Naive B cell (primary cell): ENCODE data around the gene CYP3A7. TPM values are rescaled to one million over a fixed set of nuclear protein-coding genes. Genes with fewer than 3 reads are reported as not detected.
"Not testable (repeated sequence)": the region's sequence is repeated elsewhere in the genome, so short reads cannot be mapped to it uniquely, and the experiment has no call there.

Source experiments
- ATAC-seq, 2 donors: fragments of 150-1000 bp; cut with Tn5 transposase; 2 replicates each; pipeline ENCODE4 v1.10.0; 2021; ENCODE audit warnings: low read depth in 2 of 2, mild to moderate bottlenecking in 2 of 2, moderate library complexity in 2 of 2
- DNase-seq: peaks from one replicate; pipeline ENCODE4 v3.0.0; 2022
- H3K27ac Mint-ChIP-seq, 6 donors: one replicate each; pipeline ENCODE4 v1.8.0; 2020 to 2022; ENCODE audit warnings: mild to moderate bottlenecking in 6 of 6, mixed read lengths in 6 of 6, moderate library complexity in 5 of 6, inconsistent platforms in 2 of 6
- H3K27me3 Mint-ChIP-seq, 3 donors: one replicate each; pipeline ENCODE4 v1.8.0; 2021 to 2022; ENCODE audit warnings: mixed read lengths in 3 of 3, mild to moderate bottlenecking in 1 of 3
- H3K36me3 Mint-ChIP-seq, 2 donors: one replicate each; pipeline ENCODE4 v1.8.0; 2020 to 2022; ENCODE audit warnings: mixed read lengths in 2 of 2, inconsistent platforms in 1 of 2, mild to moderate bottlenecking in 1 of 2
- H3K4me1 Mint-ChIP-seq, 3 donors: one replicate each; pipeline ENCODE4 v1.8.0; 2020 to 2022; ENCODE audit warnings: mixed read lengths in 3 of 3, inconsistent platforms in 1 of 3, mild to moderate bottlenecking in 1 of 3, moderate library complexity in 1 of 3
- H3K4me3 Mint-ChIP-seq, 8 donors: one replicate each; pipeline ENCODE4 v1.8.0; 2020 to 2022; ENCODE audit warnings: mild to moderate bottlenecking in 8 of 8, mixed read lengths in 8 of 8, moderate library complexity in 8 of 8, inconsistent platforms in 2 of 8
- H3K9me3 Mint-ChIP-seq, 7 donors: one replicate each; pipeline ENCODE4 v1.8.0; 2020 to 2022; ENCODE audit warnings: mixed read lengths in 7 of 7, mild to moderate bottlenecking in 5 of 7, inconsistent platforms in 2 of 7, moderate library complexity in 1 of 7
- polyA plus RNA-seq, 6 donors: library from polyadenylated mRNA; unstranded; fragments of 300-500 nt; fragmentation: Illumina TruSeq; gene quantifications; one replicate each; pipeline ENCODE4 v1.2.3, GENCODE V29; 2021; ENCODE audit warnings: low read depth in 6 of 6

Gene CYP3A7
- not detected for polyA plus RNA-seq

GRCh38 chr7:99734987-99735386 lies at the start of gene CYP3A7:
Gene CYP3A7, minus strand, starts transcription at chr7:99735196. Its CDS starts 103 bp downstream, at chr7:99735093.
- no peak within 1 kb of the TSS for H3K27ac Mint-ChIP-seq
- DNase-seq (no peak), ATAC-seq (no peak)
- H3K4me1 Mint-ChIP-seq: no peaks in the 10 kb centered on the region
- H3K4me3 Mint-ChIP-seq: no peak within 1 kb of the TSS
- peaks cover 0 to 12% of the 10 kb centered on the region in 2 donors for H3K36me3 Mint-ChIP-seq
- peaks cover 0 to 15% (median 7%) of the 10 kb centered on the region in 3 donors for H3K27me3 Mint-ChIP-seq
- H3K9me3 Mint-ChIP-seq: no peaks in the 10 kb centered on the region

- ATAC-seq (no peak), DNase-seq (no peak)
- Mint-ChIP-seq H3K36me3 (no peaks in the 10 kb centered on the region), H3K9me3 (no peaks in the 10 kb centered on the region), H3K27me3 (peaks cover 53 to 68% (median 61%) of the 10 kb centered on the region in 3 donors), H3K4me3 (peak within 1 kb of the TSS in 1 of 8 donors; percentile 15), H3K4me1 (no peaks in the 10 kb centered on the region), H3K27ac (peak within 1 kb of the TSS in 1 of 6 donors; percentile 8)
These were observed 49.0 kb upstream of the CYP3A7 start, which contains the start of gene CYP3A4 for GRCh38 chr7:99784007-99784406. Gene CYP3A4, minus strand, starts transcription at chr7:99784184. Its CDS starts 103 bp downstream, at chr7:99784081.

- no peaks in the 10 kb centered on the region for H3K4me1 Mint-ChIP-seq
- H3K27me3 Mint-ChIP-seq: peaks cover 55 to 72% (median 55%) of the 10 kb centered on the region in 3 donors
- H3K36me3 Mint-ChIP-seq: no peaks in the 10 kb centered on the region
- peak overlapping the region in 2 of 8 donors; percentile 6 to 7 for H3K4me3 Mint-ChIP-seq
- H3K27ac Mint-ChIP-seq: no peak overlapping the region
- ATAC-seq: no peak
- H3K9me3 Mint-ChIP-seq: no peaks in the 10 kb centered on the region
- DNase-seq: no peak
These were observed 47.3 kb upstream of the CYP3A7 start for GRCh38 chr7:99782012-99782953.

- Mint-ChIP-seq H3K4me1 (no peaks in the 10 kb centered on the region), H3K36me3 (peaks cover 0 to under 1% of the 10 kb centered on the region in 2 donors), H3K27ac (no peak overlapping the region), H3K4me3 (no peak overlapping the region), H3K27me3 (peaks cover 50 to 68% (median 56%) of the 10 kb centered on the region in 3 donors), H3K9me3 (peaks cover 0 to 8% (median 4%) of the 10 kb centered on the region in 7 donors)
- ATAC-seq (no peak), DNase-seq (no peak)
These were observed 45.6 kb upstream of the CYP3A7 start for GRCh38 chr7:99780588-99780987.

GRCh38 chr7:99779949-99780348 lies 45.0 kb upstream of the CYP3A7 start:
- Mint-ChIP-seq H3K27ac (no peak overlapping the region), H3K27me3 (peaks cover 50 to 68% (median 59%) of the 10 kb centered on the region in 3 donors)

GRCh38 chr7:99778880-99779279 lies 43.9 kb upstream of the CYP3A7 start:
- peaks cover 5 to 8% of the 10 kb centered on the region in 2 donors for H3K36me3 Mint-ChIP-seq
- H3K27ac Mint-ChIP-seq: no peak overlapping the region
- H3K27me3 Mint-ChIP-seq: peaks cover 50 to 65% (median 61%) of the 10 kb centered on the region in 3 donors
- ATAC-seq (no peak), DNase-seq (no peak)
- no peak overlapping the region for H3K4me3 Mint-ChIP-seq
- no peaks in the 10 kb centered on the region for H3K4me1 Mint-ChIP-seq
- H3K9me3 Mint-ChIP-seq: peaks cover 0 to 19% (median 7%) of the 10 kb centered on the region in 7 donors

More at GRCh38 chr7:99779949-99780348, 45.0 kb upstream of the CYP3A7 start:
- no peaks in the 10 kb centered on the region for H3K4me1 Mint-ChIP-seq
- no peak overlapping the region for H3K4me3 Mint-ChIP-seq
- peaks cover 0 to 13% (median 7%) of the 10 kb centered on the region in 7 donors for H3K9me3 Mint-ChIP-seq
- DNase-seq: no peak
- peaks cover 0 to 7% of the 10 kb centered on the region in 2 donors for H3K36me3 Mint-ChIP-seq
- ATAC-seq: no peak

GRCh38 chr7:99773395-99773794 lies 38.4 kb upstream of the CYP3A7 start:
- H3K4me3 Mint-ChIP-seq, H3K4me1 Mint-ChIP-seq, DNase-seq, ATAC-seq, H3K27ac Mint-ChIP-seq, H3K36me3 Mint-ChIP-seq: not testable (repeated sequence)
- Mint-ChIP-seq H3K9me3 (peaks cover 0 to 21% (median 11%) of the 10 kb centered on the region in 7 donors), H3K27me3 (peaks cover 69 to 92% (median 78%) of the 10 kb centered on the region in 3 donors)

GRCh38 chr7:99772565-99772964 lies 37.6 kb upstream of the CYP3A7 start:
- no peak for ATAC-seq
- H3K9me3 Mint-ChIP-seq: peaks cover 0 to 21% (median 11%) of the 10 kb centered on the region in 7 donors
- no peak overlapping the region for H3K27ac Mint-ChIP-seq
- H3K36me3 Mint-ChIP-seq: peaks cover 5 to 8% of the 10 kb centered on the region in 2 donors
- no peak overlapping the region for H3K4me3 Mint-ChIP-seq
- peaks cover 69 to 88% (median 80%) of the 10 kb centered on the region in 3 donors for H3K27me3 Mint-ChIP-seq
- H3K4me1 Mint-ChIP-seq: peaks cover 10 to 13% (median 11%) of the 10 kb centered on the region in 3 donors
- no peak for DNase-seq

- not testable (repeated sequence) for H3K9me3 Mint-ChIP-seq, H3K36me3 Mint-ChIP-seq, DNase-seq, H3K4me3 Mint-ChIP-seq, ATAC-seq
- Mint-ChIP-seq H3K27me3 (peaks cover 60 to 74% (median 66%) of the 10 kb centered on the region in 3 donors), H3K4me1 (peaks cover 15 to 19% (median 17%) of the 10 kb centered on the region in 3 donors), H3K27ac (peak overlapping the region in 1 of 6 donors; percentile 32)
These were observed 34.5 kb upstream of the CYP3A7 start for GRCh38 chr7:99769494-99769893.

GRCh38 chr7:99768471-99768870 lies 33.5 kb upstream of the CYP3A7 start:
- no peak for ATAC-seq
- Mint-ChIP-seq H3K4me3 (no peak overlapping the region), H3K36me3 (no peaks in the 10 kb centered on the region), H3K27ac (peak overlapping the region in 2 of 6 donors; percentile 36 to 90), H3K9me3 (peaks cover 0 to 9% (median under 1%) of the 10 kb centered on the region in 7 donors), H3K4me1 (peaks cover 15 to 19% (median 17%) of the 10 kb centered on the region in 3 donors), H3K27me3 (peaks cover 60 to 76% (median 66%) of the 10 kb centered on the region in 3 donors)
- DNase-seq: no peak

GRCh38 chr7:99767662-99768061 lies 32.7 kb upstream of the CYP3A7 start:
- Mint-ChIP-seq H3K36me3 (no peaks in the 10 kb centered on the region), H3K9me3 (peaks cover 0 to 9% (median 0%) of the 10 kb centered on the region in 7 donors), H3K4me3 (peak overlapping the region in 4 of 8 donors; percentile 11 to 71 (median 30)), H3K27me3 (peaks cover 60 to 76% (median 66%) of the 10 kb centered on the region in 3 donors), H3K4me1 (peaks cover 15 to 19% (median 17%) of the 10 kb centered on the region in 3 donors), H3K27ac (peak overlapping the region in 2 of 6 donors; percentile 0 to 5)
- ATAC-seq (peak; percentile 58 to 64), DNase-seq (peak; percentile 7)

GRCh38 chr7:99766484-99767099 lies 31.6 kb upstream of the CYP3A7 start:
- H3K4me3 Mint-ChIP-seq: no peak overlapping the region
- no peak for DNase-seq
- H3K9me3 Mint-ChIP-seq: peaks cover 0 to 9% (median 0%) of the 10 kb centered on the region in 7 donors
- H3K27me3 Mint-ChIP-seq: peaks cover 62 to 75% (median 64%) of the 10 kb centered on the region in 3 donors
- H3K27ac Mint-ChIP-seq: no peak overlapping the region
- peaks cover 15 to 19% (median 17%) of the 10 kb centered on the region in 3 donors for H3K4me1 Mint-ChIP-seq
- no peak for ATAC-seq
- no peaks in the 10 kb centered on the region for H3K36me3 Mint-ChIP-seq

GRCh38 chr7:99764478-99764877 lies 29.5 kb upstream of the CYP3A7 start:
- Mint-ChIP-seq H3K9me3 (peaks cover 0 to 2% (median 0%) of the 10 kb centered on the region in 7 donors), H3K4me1 (peaks cover 15 to 19% (median 17%) of the 10 kb centered on the region in 3 donors), H3K27ac (no peak overlapping the region), H3K36me3 (peaks cover 0 to 4% of the 10 kb centered on the region in 2 donors), H3K27me3 (peaks cover 54 to 66% (median 64%) of the 10 kb centered on the region in 3 donors), H3K4me3 (no peak overlapping the region)
- no peak for DNase-seq
- ATAC-seq: no peak
